HEK293T (cell line): ENCODE data around the gene CPLX3.

Experiments used
- BHLHE40 ChIP-seq: fragments of 450-650 bp; IDR thresholded peaks from 2 replicates; pipeline ENCODE4 v1.6.1; 2016; ENCODE audit warnings: mild to moderate bottlenecking, moderate library complexity, borderline replicate concordance
- ELF4 ChIP-seq: fragments of 450-650 bp; IDR thresholded peaks from 2 replicates; pipeline ENCODE4 v1.6.1; 2017; ENCODE audit warnings: antibody characterized with exemption
- FOXA1 ChIP-seq: fragments of 450-650 bp; IDR thresholded peaks from 2 replicates; pipeline ENCODE4 v1.6.1; 2016; ENCODE audit warnings: mild to moderate bottlenecking
- FOXK2 ChIP-seq: fragments of 450-650 bp; IDR thresholded peaks from 2 replicates; pipeline ENCODE4 v1.6.1; 2016; ENCODE audit warnings: mild to moderate bottlenecking
- FOXM1 ChIP-seq: fragments of 450-650 bp; IDR thresholded peaks from 2 replicates; pipeline ENCODE4 v1.6.1; 2017; ENCODE audit warnings: mild to moderate bottlenecking, borderline replicate concordance
- HDGF ChIP-seq: fragments of 450-650 bp; IDR thresholded peaks from 2 replicates; pipeline ENCODE4 v1.6.1; 2017; ENCODE audit warnings: antibody characterized with exemption, borderline replicate concordance
- NFRKB ChIP-seq: fragments of 450-650 bp; IDR thresholded peaks from 2 replicates; pipeline ENCODE4 v1.6.1; 2016; ENCODE audit warnings: mild to moderate bottlenecking, moderate library complexity
- SP1 ChIP-seq: fragments of 450-650 bp; IDR thresholded peaks from 2 replicates; pipeline ENCODE4 v1.6.1; 2017
- SUZ12 ChIP-seq: fragments of 450-650 bp; IDR thresholded peaks from 2 replicates; pipeline ENCODE4 v1.6.1; 2016; ENCODE audit warnings: mild to moderate bottlenecking
- TARDBP ChIP-seq: fragments of 450-650 bp; IDR thresholded peaks from 2 replicates; pipeline ENCODE4 v1.6.1; 2016
- ZNF384 ChIP-seq: fragments of 450-650 bp; IDR thresholded peaks from 2 replicates; pipeline ENCODE4 v1.6.1; 2016

DNA sequence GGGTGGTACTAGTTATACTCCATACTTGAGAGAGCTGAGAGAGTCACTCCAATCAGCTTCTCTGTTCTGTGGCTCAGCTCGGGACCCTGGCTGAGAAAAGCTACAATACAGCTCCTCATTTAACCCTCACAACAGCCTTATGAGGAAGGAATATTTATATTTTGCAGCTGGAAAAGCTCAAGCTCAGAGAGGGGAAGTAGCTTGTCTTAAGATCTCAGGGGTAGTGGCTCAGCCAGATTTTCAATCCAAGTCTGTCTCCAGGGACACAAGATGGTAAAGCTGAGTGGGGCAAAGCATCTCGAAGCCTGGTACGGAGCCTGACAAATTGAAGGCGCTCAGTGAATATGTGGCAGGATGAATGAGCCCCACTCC, 31.9 kb downstream of the CPLX3 start:
- TF ChIP-seq SP1: no peak
- no peak for TF ChIP-seq SUZ12
- no peak for TF ChIP-seq FOXK2
- TF ChIP-seq ELF4: no peak
- TF ChIP-seq NFRKB: no peak
- TF ChIP-seq FOXM1: no peak
- no peak for TF ChIP-seq TARDBP
- no peak for TF ChIP-seq BHLHE40
- TF ChIP-seq ZNF384: no peak
- TF ChIP-seq FOXA1: no peak
- no peak for TF ChIP-seq HDGF
